Activated T-cell treated with anti-CD3 and anti-CD28 coated beads, Interleukin-2, amount 50 U/mL, for 24 hours (primary cell): ENCODE data around the gene GRB14.
"Not testable (repeated sequence)": the region's sequence is repeated elsewhere in the genome, so short reads cannot be mapped to it uniquely, and the experiment has no call there.

Experiments used
- DNase-seq: peaks from one replicate; pipeline ENCODE4 v3.0.0-alpha.2; 2020
- H3K27ac Mint-ChIP-seq: 2 replicates; pipeline ENCODE4 v1.8.0; 2020; ENCODE audit warnings: mild to moderate bottlenecking, mixed read lengths
- H3K27me3 Mint-ChIP-seq: 2 replicates; pipeline ENCODE4 v1.8.0; 2020; ENCODE audit warnings: mixed read lengths
- H3K36me3 Mint-ChIP-seq: 2 replicates; pipeline ENCODE4 v1.8.0; 2020; ENCODE audit warnings: low read depth, mixed read lengths
- H3K4me1 Mint-ChIP-seq: 2 replicates; pipeline ENCODE4 v1.8.0; 2020; ENCODE audit warnings: low read depth, mixed read lengths
- H3K4me3 Mint-ChIP-seq: 2 replicates; pipeline ENCODE4 v1.8.0; 2020; ENCODE audit warnings: mild to moderate bottlenecking, moderate library complexity, mixed read lengths
- H3K9me3 Mint-ChIP-seq: 2 replicates; pipeline ENCODE4 v1.8.0; 2020; ENCODE audit warnings: mixed read lengths

The GRB14 gene

DNA sequence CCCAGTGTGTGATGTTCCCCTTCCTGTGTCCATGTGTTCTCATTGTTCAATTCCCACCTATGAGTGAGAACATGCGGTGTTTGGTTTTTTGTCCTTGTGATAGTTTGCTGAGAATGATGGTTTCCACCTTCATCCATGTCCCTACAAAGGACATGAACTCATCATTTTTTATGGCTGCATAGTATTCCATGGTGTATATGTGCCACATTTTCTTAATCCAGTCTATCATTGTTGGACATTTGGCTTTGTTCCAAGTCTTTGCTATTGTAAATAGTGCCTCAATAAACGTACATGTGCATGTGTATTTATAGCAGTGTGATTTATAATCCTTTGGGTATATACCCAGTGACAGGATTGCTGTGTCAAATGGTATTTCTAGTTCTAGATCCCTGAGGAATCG is 7.0 kb upstream of the GRB14 start:
- not testable (repeated sequence) for H3K27me3 Mint-ChIP-seq, DNase-seq, H3K4me1 Mint-ChIP-seq, H3K27ac Mint-ChIP-seq, H3K9me3 Mint-ChIP-seq, H3K4me3 Mint-ChIP-seq, H3K36me3 Mint-ChIP-seq

DNA sequence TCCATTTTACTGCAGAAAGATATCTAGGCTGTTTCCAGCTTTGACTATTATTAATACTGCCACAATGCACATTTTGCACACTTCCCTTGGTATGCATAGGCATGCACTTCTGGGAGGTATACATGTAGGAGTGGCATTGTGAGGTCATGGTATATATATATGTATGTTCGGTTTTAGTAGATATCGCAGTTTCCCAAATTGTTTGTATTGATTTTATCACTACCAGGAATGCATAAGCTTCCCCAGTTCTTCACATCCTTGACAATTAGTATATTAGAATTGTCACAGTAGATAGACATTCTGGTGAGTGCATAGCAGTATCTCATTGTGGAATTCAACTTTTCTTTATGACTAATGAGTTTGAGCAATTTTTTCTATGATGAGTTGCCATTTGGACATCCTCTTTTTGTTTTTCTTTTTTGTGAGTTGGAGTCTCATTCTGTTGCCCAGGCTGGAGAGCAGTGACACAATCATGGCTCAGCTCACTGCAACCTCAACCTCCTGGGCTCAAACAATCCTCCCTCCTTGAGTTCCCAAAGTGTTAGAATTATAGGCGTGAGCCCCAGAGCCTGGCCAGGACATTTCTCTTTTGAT is 4.2 kb upstream of the GRB14 start:
- H3K27me3 Mint-ChIP-seq, result peaks cover 21% of the 10 kb centered on the region
- H3K27ac Mint-ChIP-seq, result no peak overlapping the region
- DNase-seq, result no peak

GRCh38 chr2:164624316-164624715 is 3.0 kb upstream of the GRB14 start:
- Mint-ChIP-seq H3K9me3 (no peaks in the 10 kb centered on the region), H3K36me3 (no peaks in the 10 kb centered on the region), H3K27ac (no peak overlapping the region), H3K4me3 (no peak overlapping the region), H3K27me3 (peaks cover 30% of the 10 kb centered on the region), H3K4me1 (peaks cover 2% of the 10 kb centered on the region)
- no peak for DNase-seq

More for the DNA sequence above, 4.2 kb upstream of the GRB14 start:
- Mint-ChIP-seq H3K4me3 (no peak overlapping the region), H3K9me3 (peaks cover 3% of the 10 kb centered on the region), H3K4me1 (peaks cover 2% of the 10 kb centered on the region), H3K36me3 (no peaks in the 10 kb centered on the region)

GRCh38 chr2:164622338-164623106 is 1.2 kb upstream of the GRB14 start:
- DNase-seq, result no peak
- Mint-ChIP-seq H3K4me3 (no peak overlapping the region), H3K27me3 (peaks cover 40% of the 10 kb centered on the region), H3K9me3 (no peaks in the 10 kb centered on the region), H3K36me3 (no peaks in the 10 kb centered on the region), H3K4me1 (peaks cover 2% of the 10 kb centered on the region), H3K27ac (no peak overlapping the region)

- no peak for DNase-seq
- peak overlapping the region; percentile 36 for H3K4me3 Mint-ChIP-seq
- no peak overlapping the region for H3K27ac Mint-ChIP-seq
- H3K27me3 Mint-ChIP-seq, result peaks cover 40% of the 10 kb centered on the region
- no peaks in the 10 kb centered on the region for H3K36me3 Mint-ChIP-seq
- peaks cover 2% of the 10 kb centered on the region for H3K4me1 Mint-ChIP-seq
- no peaks in the 10 kb centered on the region for H3K9me3 Mint-ChIP-seq
Measured at GRCh38 chr2:164621764-164622105, 453 bp upstream of the GRB14 start.

- H3K4me1 Mint-ChIP-seq, result peaks cover 2% of the 10 kb centered on the region
- no peak overlapping the region for H3K27ac Mint-ChIP-seq
- H3K27me3 Mint-ChIP-seq, result peaks cover 40% of the 10 kb centered on the region
- no peaks in the 10 kb centered on the region for H3K9me3 Mint-ChIP-seq
- H3K36me3 Mint-ChIP-seq, result no peaks in the 10 kb centered on the region
- H3K4me3 Mint-ChIP-seq, result no peak overlapping the region
- no peak for DNase-seq
Measured at GRCh38 chr2:164620457-164620856, 825 bp downstream of the GRB14 start.

- peaks cover 2% of the 10 kb centered on the region for H3K4me1 Mint-ChIP-seq
- H3K36me3 Mint-ChIP-seq, result no peaks in the 10 kb centered on the region
- DNase-seq, result no peak
- H3K27me3 Mint-ChIP-seq, result peaks cover 32% of the 10 kb centered on the region
- no peaks in the 10 kb centered on the region for H3K9me3 Mint-ChIP-seq
- H3K27ac Mint-ChIP-seq, result no peak overlapping the region
- no peak overlapping the region for H3K4me3 Mint-ChIP-seq
Measured at GRCh38 chr2:164617466-164617865, 3.8 kb downstream of the GRB14 start.

DNA sequence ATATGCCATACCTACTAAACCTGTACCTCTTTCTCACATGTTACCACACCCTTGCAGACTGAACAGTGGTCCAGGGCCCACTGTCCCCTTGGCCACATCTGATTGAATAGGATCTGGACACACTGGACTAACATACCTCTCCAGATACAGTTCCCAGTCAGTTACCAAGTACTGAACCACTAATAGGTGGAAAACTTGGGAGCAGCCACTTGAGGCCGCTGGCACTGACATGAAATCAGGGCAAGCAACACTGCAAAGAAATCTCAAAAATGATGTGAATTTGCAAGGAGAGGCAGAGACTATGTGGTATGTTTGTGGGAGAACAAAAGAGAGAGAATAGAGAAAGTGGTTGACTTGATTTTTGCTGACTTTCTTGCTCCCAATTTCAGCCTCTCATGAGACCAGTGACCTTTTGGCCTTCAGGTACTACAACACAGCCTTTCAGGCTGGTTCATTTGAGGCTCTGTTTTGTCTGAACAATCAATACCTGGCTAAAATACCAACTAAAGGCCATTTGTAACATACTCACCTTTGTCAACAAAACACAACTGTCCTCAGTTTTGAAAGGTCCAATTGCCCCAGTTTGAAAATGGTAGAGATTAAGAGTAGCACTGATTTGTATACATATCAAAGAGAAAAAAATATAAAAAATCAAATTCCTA is 7.8 kb downstream of the GRB14 start:
- no peak for DNase-seq
- Mint-ChIP-seq H3K4me1 (no peaks in the 10 kb centered on the region), H3K9me3 (no peaks in the 10 kb centered on the region), H3K36me3 (no peaks in the 10 kb centered on the region), H3K27me3 (peaks cover 2% of the 10 kb centered on the region), H3K27ac (no peak overlapping the region), H3K4me3 (no peak overlapping the region)

DNA sequence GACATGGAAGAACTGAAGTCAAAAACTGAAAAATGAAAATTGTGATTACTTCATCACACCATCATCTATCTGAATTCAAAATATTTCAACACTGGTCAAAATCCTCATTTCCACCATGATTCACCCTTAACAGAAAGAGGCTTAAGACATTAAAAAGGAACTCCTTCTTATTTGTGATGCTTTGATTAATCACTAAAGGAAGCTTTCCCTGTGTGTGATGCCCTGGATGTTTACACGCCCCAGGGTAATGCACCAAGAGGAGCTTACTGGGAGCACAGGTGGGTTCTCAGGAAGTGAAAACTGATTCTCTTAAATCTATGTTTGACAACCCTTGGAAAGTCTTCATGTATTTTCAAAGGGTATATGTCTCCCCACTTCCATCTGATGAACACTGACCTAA is 11.5 kb downstream of the GRB14 start:
- no peak overlapping the region for H3K27ac Mint-ChIP-seq
- no peaks in the 10 kb centered on the region for H3K36me3 Mint-ChIP-seq
- H3K27me3 Mint-ChIP-seq, result no peaks in the 10 kb centered on the region
- no peak for DNase-seq
- H3K9me3 Mint-ChIP-seq, result no peaks in the 10 kb centered on the region
- H3K4me1 Mint-ChIP-seq, result no peaks in the 10 kb centered on the region
- no peak overlapping the region for H3K4me3 Mint-ChIP-seq

- H3K27me3 Mint-ChIP-seq, result no peaks in the 10 kb centered on the region
- no peaks in the 10 kb centered on the region for H3K36me3 Mint-ChIP-seq
- no peak overlapping the region for H3K4me3 Mint-ChIP-seq
- no peak for DNase-seq
- no peaks in the 10 kb centered on the region for H3K4me1 Mint-ChIP-seq
- H3K9me3 Mint-ChIP-seq, result no peaks in the 10 kb centered on the region
- H3K27ac Mint-ChIP-seq, result no peak overlapping the region
Measured at GRCh38 chr2:164606557-164606956, 14.7 kb downstream of the GRB14 start.

GRCh38 chr2:164605295-164605694 is 16.0 kb downstream of the GRB14 start:
- H3K27ac Mint-ChIP-seq, result no peak overlapping the region
- no peaks in the 10 kb centered on the region for H3K9me3 Mint-ChIP-seq
- no peak for DNase-seq
- H3K27me3 Mint-ChIP-seq, result no peaks in the 10 kb centered on the region
- H3K4me1 Mint-ChIP-seq, result no peaks in the 10 kb centered on the region
- no peaks in the 10 kb centered on the region for H3K36me3 Mint-ChIP-seq
- H3K4me3 Mint-ChIP-seq, result no peak overlapping the region

DNA sequence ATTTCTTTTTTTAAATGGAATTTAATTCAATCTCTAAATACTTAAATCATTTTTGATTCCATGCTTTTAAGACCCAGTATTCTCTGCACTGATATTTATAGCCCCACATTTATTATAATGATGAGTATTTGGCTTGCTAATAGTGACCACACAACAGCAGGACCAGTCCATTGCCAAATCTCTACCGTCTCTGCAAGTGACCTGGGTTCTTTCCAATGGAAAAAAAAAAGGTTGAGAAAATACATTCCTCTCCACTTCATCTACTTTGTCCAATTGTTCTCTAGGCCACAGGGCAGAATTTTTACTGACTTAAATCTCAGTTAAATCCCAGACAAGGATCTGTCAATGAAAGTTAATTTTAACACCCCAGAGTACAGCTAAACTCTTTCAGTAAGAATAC is 20.5 kb downstream of the GRB14 start:
- no peaks in the 10 kb centered on the region for H3K27me3 Mint-ChIP-seq
- H3K4me1 Mint-ChIP-seq, result no peaks in the 10 kb centered on the region
- no peak for DNase-seq
- H3K9me3 Mint-ChIP-seq, result no peaks in the 10 kb centered on the region
- H3K36me3 Mint-ChIP-seq, result no peaks in the 10 kb centered on the region
- no peak overlapping the region for H3K27ac Mint-ChIP-seq
- H3K4me3 Mint-ChIP-seq, result no peak overlapping the region

GRCh38 chr2:164599954-164600589 is 21.2 kb downstream of the GRB14 start:
- Mint-ChIP-seq H3K4me3 (no peak overlapping the region), H3K27ac (no peak overlapping the region), H3K9me3 (no peaks in the 10 kb centered on the region), H3K4me1 (no peaks in the 10 kb centered on the region), H3K36me3 (no peaks in the 10 kb centered on the region), H3K27me3 (no peaks in the 10 kb centered on the region)
- DNase-seq, result no peak

DNA sequence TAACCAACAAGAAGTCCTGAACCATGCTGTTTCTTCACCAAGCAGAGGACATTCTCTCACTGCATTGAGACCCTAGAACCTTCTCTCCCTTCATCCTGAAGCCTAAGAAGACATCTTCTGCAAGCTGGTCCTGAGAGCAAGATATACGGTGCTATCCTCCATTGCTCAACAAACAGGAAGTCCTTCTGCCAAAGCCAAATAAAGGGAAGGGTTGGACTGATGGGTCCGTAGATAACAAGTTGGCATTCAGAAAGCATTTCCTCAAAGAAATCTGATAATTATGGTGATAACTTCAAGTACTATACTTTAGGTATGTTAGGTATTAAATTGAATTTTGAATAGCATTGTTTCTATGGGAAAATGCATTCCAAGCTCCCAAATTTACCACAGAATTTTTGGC is 23.3 kb downstream of the GRB14 start:
- no peaks in the 10 kb centered on the region for H3K4me1 Mint-ChIP-seq
- H3K9me3 Mint-ChIP-seq, result no peaks in the 10 kb centered on the region
- H3K36me3 Mint-ChIP-seq, result no peaks in the 10 kb centered on the region
- no peak overlapping the region for H3K27ac Mint-ChIP-seq
- no peak overlapping the region for H3K4me3 Mint-ChIP-seq
- H3K27me3 Mint-ChIP-seq, result no peaks in the 10 kb centered on the region
- DNase-seq, result no peak

DNA sequence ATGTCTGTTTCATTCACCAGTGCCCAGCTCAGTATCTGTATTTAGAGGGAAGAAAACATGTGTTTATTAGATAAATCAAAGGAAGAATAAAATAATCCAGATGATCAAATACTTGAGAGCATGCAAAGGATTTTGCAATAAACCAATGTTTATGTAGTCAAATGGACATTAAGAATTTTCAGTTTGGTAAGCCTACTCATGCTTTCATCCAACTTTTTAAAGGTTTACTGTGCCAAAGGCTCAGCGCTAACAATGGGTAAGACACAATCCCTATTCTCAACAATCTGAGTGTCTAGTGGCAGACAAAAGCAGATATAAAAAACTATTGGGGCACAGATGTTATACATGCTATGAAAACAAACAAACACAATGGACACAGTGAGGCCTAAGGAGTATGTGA is 26.3 kb downstream of the GRB14 start:
- H3K4me3 Mint-ChIP-seq, result no peak overlapping the region
- DNase-seq, result no peak
- H3K36me3 Mint-ChIP-seq, result no peaks in the 10 kb centered on the region
- H3K27ac Mint-ChIP-seq, result no peak overlapping the region
- no peaks in the 10 kb centered on the region for H3K4me1 Mint-ChIP-seq
- no peaks in the 10 kb centered on the region for H3K27me3 Mint-ChIP-seq
- peaks cover 7% of the 10 kb centered on the region for H3K9me3 Mint-ChIP-seq
